ENCODE measurements around the gene SUPV3L1. TPM values are rescaled to one million over a fixed set of nuclear protein-coding genes. Genes with fewer than 3 reads are reported as not detected.
A peak's percentile ranks its signal among the peaks of the same experiment; 100 is the strongest.
"Not testable (repeated sequence)": the region's sequence is repeated elsewhere in the genome, so short reads cannot be mapped to it uniquely, and the experiment has no call there.

Gene SUPV3L1
- 10 to 100 TPM; 45.0 to 47.6 TPM for total RNA-seq

- H3K27ac Mint-ChIP-seq, result peak within 1 kb of the TSS; percentile 100
- peak; percentile 91 for DNase-seq
- CTCF ChIA-PET, result interaction anchor here (0.8 to 1.6 kb wide), 2 partner anchors 175 to 213 kb away, joined by 4 to 6 read pairs; no protein-coding TSS in a partner anchor
- peak within 1 kb of the TSS; percentile 87 for H3K4me3 Mint-ChIP-seq
- H3K27me3 Mint-ChIP-seq, result no peaks in the 10 kb centered on the region
- POLR2A ChIA-PET, result interaction anchor here (0.5 to 1.3 kb wide), 10 partner anchors 13 to 258 kb away, joined by 3 to 5 read pairs (median 3); partner anchors contain the start of gene SRGN
- H3K36me3 Mint-ChIP-seq, result peaks cover 4% of the 10 kb centered on the region
- H3K9me3 Mint-ChIP-seq, result no peaks in the 10 kb centered on the region
- peaks cover 45% of the 10 kb centered on the region for H3K4me1 Mint-ChIP-seq (ENCODE audit: low read depth)
- intact Hi-C loops (cut with micrococcal nuclease), result loop anchor here (1.0 kb wide), 5 partner anchors 35 to 223 kb away; no protein-coding TSS in a partner anchor
Measured at GRCh38 chr10:69179743-69180524, at the start of gene SUPV3L1. Gene SUPV3L1, plus strand, starts transcription at chr10:69180234. Its CDS starts 58 bp downstream, at chr10:69180292.

DNA sequence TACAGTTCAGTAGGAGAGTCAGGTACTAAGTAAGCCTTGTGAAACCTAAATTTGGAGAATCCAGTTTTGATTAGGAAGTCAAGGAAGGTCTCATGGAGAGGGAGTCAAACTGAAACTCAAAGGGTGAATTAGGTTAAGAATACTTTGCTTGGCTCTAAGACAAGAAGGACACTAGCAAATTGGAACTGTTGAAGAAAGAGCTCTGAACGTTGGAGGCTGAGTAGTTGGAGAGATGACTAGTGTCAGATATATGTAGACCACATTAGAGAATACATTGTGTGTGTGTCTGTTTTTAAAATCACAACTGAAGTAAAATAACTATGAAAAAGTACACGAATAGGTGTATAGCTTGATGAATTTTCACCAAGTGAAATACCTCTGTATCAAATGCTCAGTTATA, 49.8 kb upstream of the SUPV3L1 start:
- Mint-ChIP-seq H3K4me3 (no peak overlapping the region), H3K27ac (no peak overlapping the region), H3K9me3 (no peaks in the 10 kb centered on the region), H3K4me1 (ENCODE audit: low read depth) (peaks cover 37% of the 10 kb centered on the region), H3K36me3 (peaks cover 5% of the 10 kb centered on the region), H3K27me3 (no peaks in the 10 kb centered on the region)
- intact Hi-C loops (cut with micrococcal nuclease), result no loop called here
- no peak for DNase-seq
- CTCF ChIA-PET, result interaction anchor here (0.6 kb wide), 1 partner anchor 13 kb away, joined by 3 read pairs; no protein-coding TSS in a partner anchor
- POLR2A ChIA-PET, result interaction anchor here (0.7 kb wide), 1 partner anchor 60 kb away, joined by 5 read pairs; no protein-coding TSS in a partner anchor

DNA sequence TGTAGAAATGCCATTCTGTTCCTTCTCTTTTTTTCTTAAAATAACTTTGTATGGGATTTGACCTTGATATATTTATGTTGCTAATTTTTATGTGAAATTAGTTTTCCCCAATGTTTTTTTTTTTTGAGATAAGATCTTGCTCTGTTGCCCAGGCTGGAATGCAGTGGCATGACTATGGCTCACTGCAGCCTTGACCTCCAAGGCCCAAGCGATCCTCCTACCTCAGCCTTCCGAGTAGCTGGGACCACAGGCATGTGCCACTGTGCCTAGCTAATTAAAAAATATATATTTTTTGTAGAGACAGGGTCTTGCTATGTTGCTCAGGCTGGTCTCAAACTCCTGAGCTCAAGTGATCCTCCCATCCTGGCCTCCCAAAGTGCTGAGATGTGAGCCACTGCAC, 40.1 kb upstream of the SUPV3L1 start:
- CTCF ChIA-PET, result no interaction called here
- POLR2A ChIA-PET, result no interaction called here
- Mint-ChIP-seq H3K27me3 (no peaks in the 10 kb centered on the region), H3K4me3 (no peak overlapping the region), H3K36me3 (no peaks in the 10 kb centered on the region), H3K27ac (no peak overlapping the region), H3K4me1 (ENCODE audit: low read depth) (peaks cover 5% of the 10 kb centered on the region), H3K9me3 (no peaks in the 10 kb centered on the region)
- intact Hi-C loops (cut with micrococcal nuclease), result no loop called here
- DNase-seq, result no peak

DNA sequence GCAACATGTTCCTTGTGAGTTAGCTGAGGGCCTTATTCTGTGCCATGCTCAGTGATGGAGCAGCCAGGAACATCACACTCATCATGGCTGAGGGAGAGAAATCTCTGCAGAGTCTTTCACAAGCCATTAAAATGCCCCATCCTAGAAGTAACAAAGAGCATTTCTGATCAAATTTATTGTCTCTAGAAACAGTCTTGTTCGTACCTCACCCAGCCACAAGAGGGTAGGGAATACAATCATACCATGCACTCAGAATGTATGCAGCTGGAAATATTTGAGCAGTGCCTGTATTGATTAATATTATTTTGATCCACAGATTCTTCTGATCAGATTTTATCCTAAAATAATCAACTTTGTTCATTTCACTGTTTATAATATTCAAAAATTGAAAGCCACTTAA, 38.7 kb upstream of the SUPV3L1 start:
- CTCF ChIA-PET, result interaction anchor here (0.6 kb wide), 1 partner anchor 24 kb away, joined by 3 read pairs; no protein-coding TSS in a partner anchor
- no peak overlapping the region for H3K4me3 Mint-ChIP-seq
- POLR2A ChIA-PET, result no interaction called here
- peaks cover 12% of the 10 kb centered on the region for H3K4me1 Mint-ChIP-seq (ENCODE audit: low read depth)
- no peaks in the 10 kb centered on the region for H3K9me3 Mint-ChIP-seq
- intact Hi-C loops (cut with micrococcal nuclease), result no loop called here
- no peak for DNase-seq
- H3K36me3 Mint-ChIP-seq, result no peaks in the 10 kb centered on the region
- no peak overlapping the region for H3K27ac Mint-ChIP-seq
- no peaks in the 10 kb centered on the region for H3K27me3 Mint-ChIP-seq

DNA sequence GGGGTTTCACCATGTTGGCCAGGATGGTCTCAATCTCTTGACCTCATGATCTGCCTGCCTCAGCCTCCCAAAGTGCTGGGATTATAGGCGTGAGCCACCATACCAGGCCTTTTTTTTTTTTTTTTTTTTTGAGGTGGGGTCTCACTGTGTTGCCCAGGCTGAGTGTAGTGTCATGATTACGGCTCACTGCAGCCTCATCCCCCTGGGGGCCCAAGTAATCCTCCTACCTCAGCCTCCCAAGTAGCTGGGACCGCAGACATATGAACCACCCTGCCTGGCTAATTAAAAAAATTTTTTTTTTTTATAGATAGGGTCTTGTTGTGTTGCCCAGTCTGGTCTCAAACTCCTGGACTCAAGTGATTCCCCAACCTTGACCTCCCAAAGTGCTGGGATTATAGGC, 38.0 kb upstream of the SUPV3L1 start:
- peaks cover 18% of the 10 kb centered on the region for H3K4me1 Mint-ChIP-seq (ENCODE audit: low read depth)
- H3K9me3 Mint-ChIP-seq; POLR2A ChIA-PET; H3K4me3 Mint-ChIP-seq; intact Hi-C loops (cut with micrococcal nuclease); CTCF ChIA-PET; DNase-seq; H3K27ac Mint-ChIP-seq; H3K27me3 Mint-ChIP-seq; H3K36me3 Mint-ChIP-seq: not testable (repeated sequence)

GRCh38 chr10:69142983-69143382, 37.1 kb upstream of the SUPV3L1 start:
- no peak for DNase-seq
- intact Hi-C loops (cut with micrococcal nuclease), result no loop called here
- H3K27me3 Mint-ChIP-seq, result no peaks in the 10 kb centered on the region
- H3K4me1 Mint-ChIP-seq (ENCODE audit: low read depth), result peaks cover 21% of the 10 kb centered on the region
- H3K27ac Mint-ChIP-seq, result no peak overlapping the region
- H3K36me3 Mint-ChIP-seq, result no peaks in the 10 kb centered on the region
- ChIA-PET CTCF (no interaction called here), POLR2A (no interaction called here)
- no peak overlapping the region for H3K4me3 Mint-ChIP-seq
- H3K9me3 Mint-ChIP-seq, result no peaks in the 10 kb centered on the region

DNA sequence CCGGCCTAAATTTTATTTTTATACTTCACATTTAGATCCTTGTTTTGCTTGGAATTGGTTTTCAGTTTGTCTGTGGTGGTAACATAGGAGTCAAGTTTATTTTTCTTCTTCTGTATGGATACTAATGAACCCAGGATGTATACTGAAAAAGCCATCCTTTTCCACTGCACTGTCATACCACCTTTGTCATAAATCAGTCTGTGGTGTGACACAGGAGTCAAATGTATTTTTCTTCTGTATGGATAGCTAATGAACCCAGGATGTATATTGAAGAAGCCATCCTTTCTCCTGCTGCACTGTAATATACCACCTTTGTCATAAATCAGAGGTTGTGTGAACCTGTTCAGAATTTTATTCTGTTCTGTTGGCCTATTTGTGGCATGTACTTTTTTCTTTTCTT, 34.7 kb upstream of the SUPV3L1 start:
- ChIA-PET POLR2A (no interaction called here), CTCF (no interaction called here)
- intact Hi-C loops (cut with micrococcal nuclease), result no loop called here
- no peak overlapping the region for H3K4me3 Mint-ChIP-seq
- no peak for DNase-seq
- peaks cover 21% of the 10 kb centered on the region for H3K4me1 Mint-ChIP-seq (ENCODE audit: low read depth)
- H3K9me3 Mint-ChIP-seq, result no peaks in the 10 kb centered on the region
- no peaks in the 10 kb centered on the region for H3K27me3 Mint-ChIP-seq
- no peaks in the 10 kb centered on the region for H3K36me3 Mint-ChIP-seq
- H3K27ac Mint-ChIP-seq, result no peak overlapping the region

GRCh38 chr10:69145864-69146263, 34.2 kb upstream of the SUPV3L1 start:
- Mint-ChIP-seq H3K4me3 (no peak overlapping the region), H3K27ac (no peak overlapping the region), H3K4me1 (ENCODE audit: low read depth) (peaks cover 21% of the 10 kb centered on the region), H3K9me3 (no peaks in the 10 kb centered on the region), H3K27me3 (no peaks in the 10 kb centered on the region), H3K36me3 (no peaks in the 10 kb centered on the region)
- DNase-seq, result no peak
- ChIA-PET CTCF (no interaction called here), POLR2A (no interaction called here)
- intact Hi-C loops (cut with micrococcal nuclease), result no loop called here

DNA sequence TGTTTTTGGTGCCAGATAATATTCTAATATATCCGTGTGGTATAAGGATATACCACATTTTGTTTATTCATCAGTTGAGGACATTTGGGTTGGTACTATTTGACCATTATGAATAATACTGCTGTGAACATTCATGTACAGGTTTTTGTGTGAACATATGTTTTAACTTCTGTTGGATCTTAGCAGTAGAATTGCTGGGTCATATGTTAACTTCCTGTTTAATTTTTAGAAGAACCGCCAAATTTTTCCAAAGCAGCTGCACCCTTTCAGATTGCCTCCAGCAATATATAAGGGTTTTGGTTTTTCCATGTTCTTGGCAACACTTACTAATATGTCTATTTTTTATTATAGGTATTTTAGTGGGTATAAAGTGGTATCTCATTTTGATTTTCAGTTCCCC, 33.3 kb upstream of the SUPV3L1 start:
- Mint-ChIP-seq H3K9me3 (no peaks in the 10 kb centered on the region), H3K27ac (no peak overlapping the region), H3K36me3 (no peaks in the 10 kb centered on the region), H3K4me1 (ENCODE audit: low read depth) (peaks cover 21% of the 10 kb centered on the region), H3K27me3 (no peaks in the 10 kb centered on the region), H3K4me3 (no peak overlapping the region)
- CTCF ChIA-PET, result no interaction called here
- POLR2A ChIA-PET, result no interaction called here
- no peak for DNase-seq
- intact Hi-C loops (cut with micrococcal nuclease), result no loop called here

DNA sequence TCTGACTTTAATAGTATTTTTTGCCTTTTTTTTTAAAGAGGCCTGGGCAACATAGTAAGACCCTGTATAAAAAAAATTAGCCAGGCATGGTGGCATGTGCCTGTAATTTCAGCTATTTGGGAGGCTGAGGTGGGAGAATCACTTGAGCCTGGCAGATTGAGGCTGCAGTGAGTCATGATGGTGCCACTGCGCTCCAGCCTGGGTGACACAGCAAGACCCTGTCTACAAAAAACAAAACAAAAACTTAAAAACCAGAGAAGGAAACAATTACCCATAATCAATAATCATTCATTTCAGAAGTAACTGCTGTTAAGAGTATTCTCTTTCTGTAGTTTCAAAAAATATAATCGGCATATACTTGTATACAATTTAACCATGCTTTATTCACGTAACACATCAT, 28.1 kb upstream of the SUPV3L1 start:
- POLR2A ChIA-PET, result no interaction called here
- H3K4me1 Mint-ChIP-seq (ENCODE audit: low read depth), result peaks cover 13% of the 10 kb centered on the region

DNA sequence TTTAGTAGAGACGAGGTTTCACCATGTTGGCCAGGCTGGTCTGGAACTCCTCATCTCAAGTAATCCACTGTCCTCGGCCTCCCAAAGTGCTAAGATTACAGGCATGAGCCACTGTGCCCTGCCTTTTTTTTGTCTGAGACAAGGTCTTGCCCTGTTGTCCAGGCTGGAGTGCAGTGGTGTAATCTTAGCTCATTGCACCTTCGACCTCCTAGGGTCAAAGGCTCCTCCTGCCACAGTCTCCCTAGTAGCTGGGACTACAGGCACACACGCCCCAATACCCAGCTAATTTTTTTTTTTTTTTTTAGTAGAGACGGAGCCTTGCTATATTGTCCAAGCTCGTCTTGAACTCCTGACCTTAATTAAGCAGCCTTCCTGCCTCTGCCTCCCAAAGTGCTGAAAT, 26.8 kb upstream of the SUPV3L1 start:
- DNase-seq, result no peak
- Mint-ChIP-seq H3K4me3 (no peak overlapping the region), H3K27me3 (no peaks in the 10 kb centered on the region), H3K4me1 (ENCODE audit: low read depth) (peaks cover 7% of the 10 kb centered on the region), H3K27ac (no peak overlapping the region), H3K9me3 (no peaks in the 10 kb centered on the region), H3K36me3 (peaks cover 1% of the 10 kb centered on the region)
- intact Hi-C loops (cut with micrococcal nuclease), result no loop called here
- CTCF ChIA-PET, result interaction anchor here (0.7 kb wide), 1 partner anchor 13 kb away, joined by 3 read pairs; no protein-coding TSS in a partner anchor
- POLR2A ChIA-PET, result no interaction called here

More for the DNA sequence above, 28.1 kb upstream of the SUPV3L1 start:
- Mint-ChIP-seq H3K9me3 (no peaks in the 10 kb centered on the region), H3K36me3 (no peaks in the 10 kb centered on the region), H3K27ac (no peak overlapping the region), H3K27me3 (no peaks in the 10 kb centered on the region), H3K4me3 (no peak overlapping the region)
- CTCF ChIA-PET, result interaction anchor here (0.7 kb wide), 1 partner anchor 91 kb away, joined by 3 read pairs; no protein-coding TSS in a partner anchor
- intact Hi-C loops (cut with micrococcal nuclease), result no loop called here
- DNase-seq, result peak; percentile 33

GRCh38 chr10:69160809-69161241, 19.2 kb upstream of the SUPV3L1 start:
- H3K36me3 Mint-ChIP-seq, result peaks cover 10% of the 10 kb centered on the region
- intact Hi-C loops (cut with micrococcal nuclease), result no loop called here
- no peaks in the 10 kb centered on the region for H3K27me3 Mint-ChIP-seq
- CTCF ChIA-PET, result no interaction called here
- no peak overlapping the region for H3K4me3 Mint-ChIP-seq
- H3K27ac Mint-ChIP-seq, result no peak overlapping the region
- H3K9me3 Mint-ChIP-seq, result no peaks in the 10 kb centered on the region
- H3K4me1 Mint-ChIP-seq (ENCODE audit: low read depth), result no peaks in the 10 kb centered on the region
- DNase-seq, result no peak
- POLR2A ChIA-PET, result interaction anchor here (0.6 kb wide), 1 partner anchor 173 kb away, joined by 3 read pairs; no protein-coding TSS in a partner anchor

- no peak overlapping the region for H3K27ac Mint-ChIP-seq
- H3K4me1 Mint-ChIP-seq (ENCODE audit: low read depth), result peaks cover 2% of the 10 kb centered on the region
- intact Hi-C loops (cut with micrococcal nuclease), result no loop called here
- peaks cover 8% of the 10 kb centered on the region for H3K36me3 Mint-ChIP-seq
- no peak for DNase-seq
- ChIA-PET POLR2A (interaction anchor here (0.5 kb wide), 1 partner anchor 1264 kb away, joined by 3 read pairs; no protein-coding TSS in a partner anchor), CTCF (no interaction called here)
- H3K27me3 Mint-ChIP-seq, result no peaks in the 10 kb centered on the region
- no peaks in the 10 kb centered on the region for H3K9me3 Mint-ChIP-seq
- H3K4me3 Mint-ChIP-seq, result no peak overlapping the region
Measured at GRCh38 chr10:69168493-69168892, 11.5 kb upstream of the SUPV3L1 start.
